GM19193 (cell line): ENCODE results near the gene RBM10.

Experiments
- POLR2A ChIP-seq: IDR thresholded peaks from 4 replicates; pipeline ENCODE4 v1.6.1; 2011; ENCODE audit not compliant: insufficient read depth, insufficient read length; ENCODE audit errors: extremely low read depth

Gene RBM10

DNA sequence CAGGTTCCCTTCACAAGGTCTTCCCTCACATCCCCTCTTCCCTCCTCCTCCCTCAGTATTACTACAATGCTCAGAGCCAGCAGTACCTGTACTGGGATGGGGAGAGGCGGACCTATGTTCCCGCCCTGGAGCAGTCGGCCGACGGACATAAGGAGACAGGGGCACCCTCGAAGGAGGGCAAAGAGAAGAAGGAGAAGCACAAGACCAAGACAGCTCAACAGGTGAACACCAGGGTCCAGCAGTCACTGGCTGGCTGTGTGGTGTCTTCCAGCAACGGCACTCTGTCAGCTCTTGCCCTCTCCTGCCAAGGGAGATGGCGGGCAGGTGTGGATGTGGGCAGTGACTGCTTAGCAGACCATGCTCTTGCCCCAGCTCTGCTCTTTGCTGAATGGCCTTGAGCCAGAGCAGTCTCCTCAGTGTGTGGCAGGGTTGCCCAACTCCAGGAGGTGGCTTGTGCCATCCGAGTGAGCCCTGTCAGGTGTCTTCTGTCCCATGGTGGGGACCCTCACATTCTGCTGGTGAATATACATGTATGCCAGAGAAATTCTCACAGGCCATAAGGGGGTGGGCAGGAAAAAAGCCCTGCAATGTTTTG is 37.2 kb downstream of the RBM10 start:
- no peak for TF ChIP-seq POLR2A

- no peak for TF ChIP-seq POLR2A
Measured at GRCh38 chrX:47184486-47184885, 39.5 kb downstream of the RBM10 start.

- no peak for TF ChIP-seq POLR2A
Measured at GRCh38 chrX:47185241-47185640, 40.2 kb downstream of the RBM10 start.

DNA sequence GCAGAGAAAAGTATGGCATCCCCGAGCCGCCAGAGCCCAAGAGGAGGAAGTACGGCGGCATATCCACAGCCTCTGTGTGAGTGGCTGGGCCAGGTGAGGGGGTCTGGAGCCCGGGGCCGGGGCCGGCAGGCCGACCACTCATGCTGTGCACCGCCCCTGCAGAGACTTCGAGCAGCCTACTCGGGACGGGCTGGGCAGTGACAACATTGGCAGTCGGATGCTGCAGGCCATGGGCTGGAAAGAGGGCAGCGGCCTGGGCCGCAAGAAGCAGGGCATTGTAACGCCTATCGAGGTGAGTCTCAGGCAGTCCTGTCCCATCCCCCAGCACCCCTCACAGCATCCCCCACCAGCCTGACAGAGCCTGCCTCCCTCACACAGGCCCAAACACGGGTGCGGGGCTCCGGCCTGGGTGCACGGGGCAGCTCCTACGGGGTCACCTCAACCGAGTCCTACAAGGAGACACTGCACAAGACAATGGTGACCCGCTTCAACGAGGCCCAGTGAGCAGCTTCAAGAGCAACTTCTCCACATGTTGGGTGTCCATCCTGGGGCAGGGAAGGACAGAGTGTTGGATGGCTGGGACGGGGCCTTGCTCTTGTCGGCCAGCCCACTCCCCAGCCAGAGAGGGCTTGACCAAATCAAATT is 41.2 kb downstream of the RBM10 start:
- no peak for TF ChIP-seq POLR2A

GRCh38 chrX:47187106-47187677 is 42.2 kb downstream of the RBM10 start:
- no peak for TF ChIP-seq POLR2A

GRCh38 chrX:47189906-47190305 is 44.9 kb downstream of the RBM10 start:
- no peak for TF ChIP-seq POLR2A

DNA sequence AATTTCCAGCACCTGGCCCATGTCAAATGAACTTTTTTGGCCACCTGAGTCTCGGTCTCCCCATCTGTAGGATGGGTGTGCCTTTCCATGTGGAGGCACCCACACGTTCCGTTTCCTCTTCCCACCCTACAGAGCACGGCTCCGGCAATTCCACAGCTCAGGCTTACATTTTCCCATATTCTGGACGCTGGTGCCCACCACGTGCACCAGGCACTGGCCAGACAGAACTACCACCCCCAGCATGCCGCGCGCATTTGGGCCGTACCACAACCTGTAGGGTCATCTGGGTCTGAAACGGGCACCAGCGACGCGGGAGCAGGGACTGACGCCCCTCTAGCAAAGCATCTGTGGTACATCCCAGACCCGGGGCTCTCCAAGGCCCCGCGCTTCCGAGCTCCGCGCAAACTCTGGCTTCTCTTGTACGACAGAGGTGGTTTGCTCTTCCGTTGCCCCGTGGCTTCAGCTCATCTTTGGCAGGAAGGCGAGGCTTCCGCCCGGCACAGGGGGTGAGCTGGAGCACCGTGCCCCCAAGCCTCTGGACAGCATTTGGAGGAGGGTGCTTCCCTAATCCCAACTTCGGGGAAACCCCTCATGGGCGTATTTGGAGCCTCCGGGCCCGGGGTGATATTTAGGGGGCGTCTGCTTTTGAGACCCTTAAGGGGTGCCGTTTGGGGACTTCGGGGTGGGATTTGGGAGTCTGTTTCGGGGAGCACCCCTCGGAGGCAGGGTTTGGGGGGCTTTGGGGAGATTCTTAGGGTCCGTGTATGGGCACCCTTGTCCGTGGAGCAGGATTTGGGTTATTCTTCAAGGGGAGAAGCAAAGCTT is 45.6 kb downstream of the RBM10 start:
- TF ChIP-seq POLR2A = peak; percentile 87

DNA sequence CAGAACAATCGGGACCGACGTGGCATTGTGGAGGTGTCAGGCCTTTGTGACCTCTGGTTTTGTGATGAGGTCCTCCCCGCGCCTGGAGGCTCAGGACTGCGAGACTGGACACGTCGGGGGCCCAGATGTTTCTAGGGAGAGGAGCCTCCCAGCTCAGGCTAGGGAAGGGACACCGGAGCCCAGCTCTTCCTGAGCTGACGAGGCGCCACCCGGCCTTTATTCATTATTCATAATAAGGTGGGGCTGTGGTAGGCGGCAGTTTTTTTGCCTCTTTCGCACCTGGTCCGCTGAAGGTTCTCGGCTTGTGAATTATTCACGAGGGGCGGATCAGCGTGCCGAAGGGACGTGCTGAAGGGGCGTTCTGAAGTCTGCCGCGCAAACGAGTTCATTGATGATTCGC is 46.3 kb downstream of the RBM10 start:
- TF ChIP-seq POLR2A = no peak

DNA sequence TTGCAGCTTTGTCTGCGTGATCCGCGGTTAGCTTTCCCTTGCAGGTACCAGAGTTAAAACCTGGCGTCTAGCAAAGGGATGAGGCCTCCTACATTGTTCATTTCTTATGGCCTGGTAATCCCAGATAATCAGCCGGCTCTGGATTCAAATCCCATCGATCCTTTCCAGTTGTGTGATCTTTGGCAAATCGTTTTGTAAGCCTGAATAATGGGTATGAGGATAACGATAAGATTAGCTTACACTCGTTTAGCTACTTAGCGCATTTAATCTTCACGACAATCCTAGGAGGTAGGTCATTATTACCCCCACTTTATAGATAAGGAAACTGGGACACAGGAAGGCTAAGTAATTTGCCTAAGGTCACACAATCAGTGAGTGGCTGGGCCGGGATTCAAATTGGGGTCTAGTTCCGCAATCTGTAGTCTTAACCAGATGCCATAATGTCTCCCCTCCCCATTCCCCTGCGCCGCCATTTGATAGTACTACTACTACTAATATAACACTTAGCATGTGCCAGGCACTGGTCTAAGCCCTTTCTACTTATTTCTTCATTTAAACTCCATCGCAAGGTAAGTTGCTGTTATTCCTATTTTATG is 46.9 kb downstream of the RBM10 start:
- no peak for TF ChIP-seq POLR2A

DNA sequence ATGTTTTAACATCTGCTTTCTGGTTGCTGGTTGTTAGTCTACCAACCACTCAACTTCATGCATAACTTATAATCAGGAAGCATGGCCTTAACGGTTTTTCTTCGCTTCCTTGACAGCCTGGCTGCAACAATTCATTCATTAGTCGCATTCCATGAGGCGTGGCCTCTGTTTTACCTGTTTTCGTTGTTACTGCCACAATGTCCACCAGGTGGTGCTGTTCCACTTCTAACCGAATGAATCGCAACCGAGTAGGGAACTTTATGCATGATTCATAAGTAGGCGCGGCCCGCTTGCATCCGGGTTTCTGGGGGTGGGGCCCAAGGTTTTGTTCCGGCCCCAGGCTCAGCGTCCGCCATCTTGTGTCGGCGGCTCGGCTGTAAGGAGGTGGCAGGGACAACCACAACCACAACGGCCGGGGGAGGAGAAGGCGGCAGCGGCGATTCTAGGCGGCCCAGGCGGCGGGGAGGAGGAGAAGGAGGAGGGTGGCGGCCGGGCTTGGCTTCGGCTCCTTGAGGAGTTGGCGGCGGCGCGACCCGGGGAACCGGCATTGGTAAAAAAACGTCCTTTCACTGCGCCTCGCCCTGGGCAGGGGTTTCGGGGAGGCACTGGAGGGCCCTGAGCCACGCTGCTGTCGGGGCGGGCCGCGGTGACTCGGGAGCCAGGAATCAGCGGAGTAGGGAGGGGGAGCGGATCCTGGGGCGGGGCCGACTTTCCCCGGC is 48.6 kb downstream of the RBM10 start, which contains the start of gene UBA1:
Gene UBA1 (plus strand): TSS at position 355 of the 719 bp plus-strand sequence. CDS start 4,974 bp downstream, outside the sequence.
- peak; percentile 93 for TF ChIP-seq POLR2A

- no peak for TF ChIP-seq POLR2A
Measured at GRCh38 chrX:47194194-47194787, 49.3 kb downstream of the RBM10 start.

- no peak for TF ChIP-seq POLR2A
Measured at GRCh38 chrX:47196098-47196497, 51.1 kb downstream of the RBM10 start.

GRCh38 chrX:47197526-47197925 is 52.5 kb downstream of the RBM10 start:
- TF ChIP-seq POLR2A = no peak
